SK-N-SH treated with all-trans-retinoic acid at 6 μM for 48 hours (cell line): ENCODE measurements around the gene TMEM9.

ENCODE experiments used
- ATAC-seq: fragments of 200-7000 bp; cut with Tn5 transposase; 3 replicates; pipeline ENCODE4 v1.9.1; 2020; ENCODE audit warnings: mild to moderate bottlenecking, moderate library complexity
- BACH2 ChIP-seq: fragments of 250-450 bp; sonication (Bioruptor Pico); IDR thresholded peaks from 2 replicates; pipeline ENCODE4 v1.9.0; 2021; ENCODE audit warnings: mild to moderate bottlenecking, borderline replicate concordance
- CREB5 ChIP-seq: fragments of 250-450 bp; sonication (Bioruptor Pico); IDR thresholded peaks from 2 replicates; pipeline ENCODE4 v1.5.1; 2020; ENCODE audit warnings: low read depth, mild to moderate bottlenecking, moderate library complexity
- CSDC2 ChIP-seq: fragments of 250-450 bp; sonication (Bioruptor Pico); IDR thresholded peaks from 2 replicates; pipeline ENCODE4 v1.5.0; 2020; ENCODE audit warnings: mild to moderate bottlenecking, moderate library complexity
- ESRRG ChIP-seq: fragments of 250-450 bp; sonication (Bioruptor Pico); IDR thresholded peaks from 2 replicates; pipeline ENCODE4 v1.6.1; 2021; ENCODE audit warnings: mild to moderate bottlenecking
- GLIS3 ChIP-seq: fragments of 250-450 bp; sonication (Bioruptor Pico); IDR thresholded peaks from 2 replicates; pipeline ENCODE4 v1.5.0; 2020; ENCODE audit warnings: mild to moderate bottlenecking, moderate library complexity
- ISL1 ChIP-seq: fragments of 250-450 bp; sonication (Bioruptor Pico); IDR thresholded peaks from 2 replicates; pipeline ENCODE4 v2.1.2; 2022; ENCODE audit warnings: mild to moderate bottlenecking, moderate library complexity
- OSR1 ChIP-seq: fragments of 250-450 bp; sonication (Bioruptor Pico); IDR thresholded peaks from 2 replicates; pipeline ENCODE4 v1.8.0; 2022; ENCODE audit warnings: moderate library complexity, mild to moderate bottlenecking, inconsistent platforms
- POU6F1 ChIP-seq: fragments of 250-450 bp; sonication (Bioruptor Pico); IDR thresholded peaks from 2 replicates; pipeline ENCODE4 v1.8.0; 2021; ENCODE audit warnings: low read depth, mild to moderate bottlenecking, moderate library complexity, borderline replicate concordance
- PPARA ChIP-seq: fragments of 250-450 bp; sonication (Bioruptor Pico); IDR thresholded peaks from 2 replicates; pipeline ENCODE4 v1.5.0; 2020; ENCODE audit warnings: mild to moderate bottlenecking, borderline replicate concordance
- RARB ChIP-seq: fragments of 250-450 bp; sonication (Bioruptor Pico); IDR thresholded peaks from 2 replicates; pipeline ENCODE4 v1.8.0; 2021; ENCODE audit warnings: mild to moderate bottlenecking, moderate library complexity
- SNAI2 ChIP-seq: fragments of 250-450 bp; sonication (Bioruptor Pico); IDR thresholded peaks from 2 replicates; pipeline ENCODE4 v1.5.0; 2020; ENCODE audit warnings: mild to moderate bottlenecking, moderate library complexity
- TCF4 ChIP-seq: fragments of 250-450 bp; sonication (Bioruptor Pico); IDR thresholded peaks from 2 replicates; pipeline ENCODE4 v1.8.0; 2021; ENCODE audit warnings: mild to moderate bottlenecking, moderate library complexity, borderline replicate concordance
- TOX ChIP-seq: fragments of 250-450 bp; sonication (Bioruptor Pico); IDR thresholded peaks from 2 replicates; pipeline ENCODE4 v1.8.0; 2021; ENCODE audit warnings: mild to moderate bottlenecking, moderate library complexity, borderline replicate concordance
- TSHZ2 ChIP-seq: fragments of 250-450 bp; sonication (Bioruptor Pico); IDR thresholded peaks from 2 replicates; pipeline ENCODE4 v1.5.0; 2020; ENCODE audit warnings: mild to moderate bottlenecking, moderate library complexity
- ZFP3 ChIP-seq: fragments of 250-450 bp; sonication (Bioruptor Pico); IDR thresholded peaks from 2 replicates; pipeline ENCODE4 v1.5.0; 2020; ENCODE audit warnings: mild to moderate bottlenecking, moderate library complexity
- ZFP30 ChIP-seq: fragments of 450-650 bp; formaldehyde crosslinking; IDR thresholded peaks from 2 replicates; pipeline ENCODE4 v1.5.0; 2022; ENCODE audit warnings: mild to moderate bottlenecking, moderate library complexity
- ZNF565 ChIP-seq: fragments of 450-650 bp; formaldehyde crosslinking; conservative IDR thresholded peaks from 2 replicates; pipeline ENCODE4 v1.5.0; 2020; ENCODE audit warnings: low read depth, mild to moderate bottlenecking, moderate library complexity
- ZNF70 ChIP-seq: fragments of 450-650 bp; formaldehyde crosslinking; IDR thresholded peaks from 2 replicates; pipeline ENCODE4 v1.5.0; 2020; ENCODE audit warnings: mild to moderate bottlenecking, moderate library complexity
- ZNF8 ChIP-seq: fragments of 450-650 bp; formaldehyde crosslinking; IDR thresholded peaks from 2 replicates; pipeline ENCODE4 v1.5.0; 2020; ENCODE audit warnings: mild to moderate bottlenecking, moderate library complexity

The TMEM9 gene

GRCh38 chr1:201140941-201141260 lies 13.4 kb downstream of the TMEM9 start:
- no peak for TF ChIP-seq CREB5 (CRISPR knock-in tag)
- TF ChIP-seq ZNF8 (CRISPR knock-in tag): no peak
- TF ChIP-seq SNAI2: no peak
- TF ChIP-seq RARB (CRISPR knock-in tag): no peak
- TF ChIP-seq ZNF70 (CRISPR knock-in tag): no peak
- no peak for TF ChIP-seq TCF4 (CRISPR knock-in tag)
- TF ChIP-seq POU6F1 (CRISPR knock-in tag): no peak
- no peak for TF ChIP-seq ISL1
- TF ChIP-seq TOX: no peak
- TF ChIP-seq, all 23 proteins: peak for 0
- ATAC-seq: no peak

GRCh38 chr1:201140235-201140940 lies 13.9 kb downstream of the TMEM9 start:
- ATAC-seq: no peak
- no peak for TF ChIP-seq CSDC2
- TF ChIP-seq OSR1 (CRISPR knock-in tag): no peak
- no peak for TF ChIP-seq PPARA (CRISPR knock-in tag)
- no peak for TF ChIP-seq GLIS3 (CRISPR knock-in tag)
- TF ChIP-seq BACH2: no peak
- TF ChIP-seq ESRRG (CRISPR knock-in tag): no peak
- no peak for TF ChIP-seq ISL1
- no peak for TF ChIP-seq ZNF565 (CRISPR knock-in tag)
- TF ChIP-seq RARB (CRISPR knock-in tag): no peak
- no peak for TF ChIP-seq CREB5 (CRISPR knock-in tag)
- TF ChIP-seq ZFP30: no peak
- no peak for TF ChIP-seq ZNF8 (CRISPR knock-in tag)
- TF ChIP-seq ZFP3 (CRISPR knock-in tag): no peak
- TF ChIP-seq TSHZ2 (CRISPR knock-in tag): no peak

GRCh38 chr1:201139756-201140155 lies 14.5 kb downstream of the TMEM9 start:
- ATAC-seq: no peak
- TF ChIP-seq GLIS3 (CRISPR knock-in tag) (no peak), ZNF70 (CRISPR knock-in tag) (no peak), ZFP30 (no peak), OSR1 (CRISPR knock-in tag) (no peak), PPARA (CRISPR knock-in tag) (no peak), ESRRG (CRISPR knock-in tag) (no peak), POU6F1 (CRISPR knock-in tag) (no peak), TSHZ2 (CRISPR knock-in tag) (no peak), ZNF8 (CRISPR knock-in tag) (no peak), ISL1 (no peak)
